Measurements from ENCODE around the gene ANKRD16.

Gene ANKRD16

DNA sequence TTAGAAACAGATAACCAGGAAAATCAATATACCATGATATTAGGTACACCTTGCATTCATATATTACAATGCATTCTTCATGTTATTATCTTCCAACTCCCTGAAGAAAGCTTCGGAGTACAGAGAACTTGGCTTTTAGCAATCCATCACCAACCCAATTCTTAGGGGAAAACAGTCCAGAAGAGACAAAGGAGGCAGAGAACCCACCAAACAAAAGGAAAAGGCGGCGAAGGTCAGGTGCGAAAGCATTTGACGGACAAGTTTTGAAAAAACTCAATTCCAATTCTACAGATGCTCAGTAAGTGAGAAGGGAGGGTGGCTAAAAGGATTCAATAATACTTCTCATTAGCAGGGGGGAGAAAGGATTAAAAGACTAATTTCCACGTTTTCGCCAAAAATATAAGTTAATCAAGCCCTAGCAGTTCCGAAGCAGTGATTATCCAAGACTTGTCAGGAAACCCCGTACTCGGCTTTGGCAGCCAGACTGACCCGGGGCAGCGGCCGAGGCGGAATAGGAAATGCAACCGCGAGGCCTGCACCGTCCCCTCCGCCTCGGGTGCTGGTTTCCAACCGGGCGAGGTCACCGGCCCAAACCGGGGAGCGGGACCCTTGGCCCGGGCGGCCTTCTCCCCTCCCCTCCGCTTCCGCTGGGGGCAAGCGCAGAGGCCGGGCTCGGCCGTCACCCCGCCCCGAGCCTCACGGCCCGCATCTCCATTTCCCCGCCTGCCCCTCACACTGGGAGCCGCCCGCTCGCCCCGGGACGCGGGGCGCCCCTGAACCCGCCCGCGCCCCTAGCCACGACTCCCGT lies 77.2 kb downstream of the ANKRD16 start:
- Histone ChIP-seq H3K4me1 (ENCODE audit: low read length) (peaks cover 60% of the 10 kb centered on the region), H3K79me2 (ENCODE audit: low read length) (peaks cover 74% of the 10 kb centered on the region), H3K4me3 (ENCODE audit: low read length) (peak overlapping the region; percentile 100), H3K9ac (ENCODE audit: low read length) (peak overlapping the region; percentile 99), H3K4me2 (ENCODE audit: low read length) (peak overlapping the region; percentile 93), H3K27me3 (ENCODE audit: low read depth, low read length) (no peaks in the 10 kb centered on the region), H2AFZ (ENCODE audit: low read depth, low read length) (no peak overlapping the region), H4K20me1 (ENCODE audit: insufficient read depth, low read length) (peaks cover 52% of the 10 kb centered on the region), H3K27ac (ENCODE audit: low read length) (peak overlapping the region; percentile 90), H3K9me3 (ENCODE audit: insufficient read depth, low read length) (no peaks in the 10 kb centered on the region), H3K36me3 (replicated peaks; ENCODE audit: low read depth, low read length) (peaks cover 12% of the 10 kb centered on the region)
- TF ChIP-seq CTCF (IDR thresholded peaks at IDR 0.05; ENCODE audit: low read depth, low read length) (no peak), EZH2phosphoT487 (IDR thresholded peaks at IDR 0.05; ENCODE audit: low read depth) (no peak)

Measured in OCI-LY3 (cell line).